ENCODE data around the gene ANKRD36.
A peak's percentile ranks its signal among the peaks of the same experiment; 100 is the strongest.
"Not testable (repeated sequence)": the region's sequence is repeated elsewhere in the genome, so short reads cannot be mapped to it uniquely, and the experiment has no call there.

ANKRD36 gene

GRCh38 chr2:97113050-97113881 lies at the start of gene ANKRD36:
ANKRD36 (plus strand) TSS chr2:97113153; CDS start chr2:97113740, 587 bp downstream.
- DNase-seq: not testable (repeated sequence)

- DNase-seq: not testable (repeated sequence)
Observed at GRCh38 chr2:97066030-97066429, 46.9 kb upstream of the ANKRD36 start.

GRCh38 chr2:97067279-97068004 lies 45.5 kb upstream of the ANKRD36 start:
- DNase-seq: no peak

- DNase-seq: no peak
Observed at GRCh38 chr2:97068074-97068473, 44.9 kb upstream of the ANKRD36 start.

GRCh38 chr2:97068722-97069121 lies 44.2 kb upstream of the ANKRD36 start:
- not testable (repeated sequence) for DNase-seq

GRCh38 chr2:97070915-97071314 lies 42.0 kb upstream of the ANKRD36 start:
- not testable (repeated sequence) for DNase-seq

GRCh38 chr2:97077213-97077612 lies 35.7 kb upstream of the ANKRD36 start:
- DNase-seq: not testable (repeated sequence)

- not testable (repeated sequence) for DNase-seq
Observed at GRCh38 chr2:97080855-97081254, 32.1 kb upstream of the ANKRD36 start.

GRCh38 chr2:97082206-97082605 lies 30.7 kb upstream of the ANKRD36 start:
- DNase-seq: not testable (repeated sequence)

- not testable (repeated sequence) for DNase-seq
Observed at GRCh38 chr2:97083516-97083915, 29.4 kb upstream of the ANKRD36 start.

- not testable (repeated sequence) for DNase-seq
Observed at GRCh38 chr2:97085093-97085492, 27.9 kb upstream of the ANKRD36 start.

GRCh38 chr2:97088706-97089105 lies 24.2 kb upstream of the ANKRD36 start:
- DNase-seq: not testable (repeated sequence)

- not testable (repeated sequence) for DNase-seq
Observed at GRCh38 chr2:97092946-97093345, 20.0 kb upstream of the ANKRD36 start.

GRCh38 chr2:97093983-97094771 lies 18.8 kb upstream of the ANKRD36 start:
- not testable (repeated sequence) for DNase-seq

- DNase-seq: peak; percentile 2 to 46
Observed at GRCh38 chr2:97094772-97095611, 18.0 kb upstream of the ANKRD36 start, which contains the start of gene FAHD2B. FAHD2B (minus strand) TSS chr2:97094882; CDS start chr2:97091706, 3,176 bp downstream.

GRCh38 chr2:97095661-97096060 lies 17.3 kb upstream of the ANKRD36 start:
- DNase-seq: no peak

GRCh38 chr2:97098786-97099372 lies 14.1 kb upstream of the ANKRD36 start:
- DNase-seq: not testable (repeated sequence)

GRCh38 chr2:97106878-97107277 lies 6.1 kb upstream of the ANKRD36 start:
- DNase-seq: not testable (repeated sequence)

GRCh38 chr2:97111246-97111645 lies 1.7 kb upstream of the ANKRD36 start:
- DNase-seq: not testable (repeated sequence)

- DNase-seq: not testable (repeated sequence)
Observed at GRCh38 chr2:97112320-97113049, 468 bp upstream of the ANKRD36 start.

GRCh38 chr2:97113882-97114255 lies 916 bp downstream of the ANKRD36 start:
- DNase-seq: not testable (repeated sequence)
